HG02981 (cell line): ENCODE data around the gene RAD1.

ENCODE experiments used
- ATAC-seq: cut with Tn5 transposase; IDR thresholded peaks from one replicate; pipeline ENCODE4 v1.9.1; 2021; ENCODE audit warnings: mild to moderate bottlenecking, moderate library complexity; ENCODE audit not compliant: unreplicated experiment

The RAD1 gene

GRCh38 chr5:34867660-34868059 lies 47.6 kb downstream of the RAD1 start:
- ATAC-seq, result no peak

- no peak for ATAC-seq
Observed at GRCh38 chr5:34866989-34867471, 48.3 kb downstream of the RAD1 start.

- no peak for ATAC-seq
Observed at GRCh38 chr5:34865091-34865490, 50.2 kb downstream of the RAD1 start.

GRCh38 chr5:34863946-34864345 lies 51.4 kb downstream of the RAD1 start:
- no peak for ATAC-seq

- no peak for ATAC-seq
Observed at GRCh38 chr5:34859253-34859652, 56.1 kb downstream of the RAD1 start.

GRCh38 chr5:34858790-34859189 lies 56.5 kb downstream of the RAD1 start:
- ATAC-seq, result no peak

GRCh38 chr5:34857894-34858293 lies 57.4 kb downstream of the RAD1 start:
- no peak for ATAC-seq

- ATAC-seq, result no peak
Observed at GRCh38 chr5:34857161-34857560, 58.1 kb downstream of the RAD1 start.
